Breast epithelium (tissue), 3 donors: ENCODE data around the gene AJUBA.

ENCODE experiments used
- CTCF ChIP-seq, 3 donors: fragments of 450-650 bp; IDR thresholded peaks; one replicate each; pipeline ENCODE4 v1.5.1; 2016 to 2017; ENCODE audit warnings: antibody characterized with exemption in 3 of 3, mild to moderate bottlenecking in 3 of 3, moderate library complexity in 3 of 3
- POLR2A ChIP-seq: fragments of 450-650 bp; IDR thresholded peaks from one replicate; pipeline ENCODE4 v1.6.1; 2016; ENCODE audit warnings: antibody characterized with exemption, mild to moderate bottlenecking, moderate library complexity

DNA sequence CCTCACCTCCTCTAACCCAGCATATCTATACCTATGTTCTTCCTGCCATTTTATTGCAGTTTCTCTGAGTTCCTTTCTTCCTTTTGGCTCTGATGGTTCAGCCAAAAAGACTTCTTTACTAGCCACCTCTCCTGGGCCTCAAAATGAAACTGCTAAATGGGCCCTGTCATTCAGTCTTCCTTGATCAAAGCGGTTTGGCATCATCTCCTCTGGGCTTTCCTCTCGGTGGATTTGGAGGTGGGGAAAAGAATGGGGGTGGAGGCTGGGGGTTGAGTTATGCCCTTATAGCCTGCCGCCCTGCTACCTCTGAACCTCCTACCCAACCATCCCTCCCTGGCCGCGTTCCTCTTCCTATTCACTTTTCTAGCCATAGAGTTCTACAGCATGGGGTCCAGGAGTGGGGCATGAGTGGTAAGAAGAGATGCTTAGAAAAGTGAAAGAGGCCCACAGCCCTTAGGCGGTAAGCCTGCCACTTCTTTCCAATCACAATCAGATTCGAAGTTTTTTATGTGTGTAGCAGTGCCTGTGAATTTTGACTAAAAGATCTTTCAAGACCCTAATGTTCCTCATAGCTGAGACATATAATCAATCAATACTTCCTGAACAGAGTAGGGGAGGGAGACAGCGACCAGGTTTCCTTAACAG lies 2.5 kb downstream of the AJUBA start:
- TF ChIP-seq CTCF (IDR thresholded peaks at IDR 0.05): no peak
- TF ChIP-seq POLR2A: no peak
